NCI-H1694 treated with DMSO at 0.1 percent for 48 hours (cell line): ENCODE data around the gene HOXA11.

Source experiments
- DNase-seq: peaks from one replicate; lab custom pipeline; 2025; lab: John Stamatoyannopoulos, UW

Gene HOXA11

DNA sequence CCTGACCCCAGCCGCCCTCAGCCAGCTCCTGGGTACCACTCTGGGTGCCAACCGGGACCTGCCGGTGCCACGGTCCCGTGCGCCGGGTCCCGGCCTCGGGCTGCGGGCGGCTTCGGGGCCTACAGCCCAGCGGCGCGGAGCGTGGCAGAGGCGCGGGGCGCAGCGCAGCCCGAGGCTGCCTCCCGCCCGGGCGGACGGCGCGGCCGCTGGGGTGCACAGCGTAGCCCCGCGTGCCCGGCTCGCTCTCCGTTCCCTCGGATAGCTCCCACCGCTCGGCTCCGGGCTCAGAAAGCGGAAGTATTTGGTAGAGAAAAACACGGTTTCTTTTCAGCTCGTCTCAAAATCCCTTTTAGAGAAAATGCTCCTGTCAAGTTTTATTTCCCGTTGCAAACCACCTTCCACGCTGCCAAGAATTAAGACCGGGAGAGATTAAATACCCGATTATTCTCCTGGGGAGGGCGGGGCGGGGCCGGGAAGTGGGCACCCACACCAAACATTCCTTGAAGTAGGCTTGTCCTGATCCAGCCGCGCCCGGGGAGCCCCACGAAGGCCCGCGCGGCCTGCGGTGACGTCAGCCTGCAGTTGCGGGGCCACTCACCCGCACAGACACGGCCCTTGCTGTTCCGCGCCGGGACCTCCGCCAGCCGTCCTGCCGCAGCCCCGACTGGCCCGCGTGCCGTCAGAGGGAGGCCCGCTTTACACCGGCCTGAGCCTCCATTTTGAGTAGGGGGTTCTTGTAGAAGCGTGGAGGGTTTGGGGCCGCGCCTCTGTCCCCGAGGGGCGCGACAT lies 7.7 kb upstream of the HOXA11 start:
- no peak for DNase-seq

DNA sequence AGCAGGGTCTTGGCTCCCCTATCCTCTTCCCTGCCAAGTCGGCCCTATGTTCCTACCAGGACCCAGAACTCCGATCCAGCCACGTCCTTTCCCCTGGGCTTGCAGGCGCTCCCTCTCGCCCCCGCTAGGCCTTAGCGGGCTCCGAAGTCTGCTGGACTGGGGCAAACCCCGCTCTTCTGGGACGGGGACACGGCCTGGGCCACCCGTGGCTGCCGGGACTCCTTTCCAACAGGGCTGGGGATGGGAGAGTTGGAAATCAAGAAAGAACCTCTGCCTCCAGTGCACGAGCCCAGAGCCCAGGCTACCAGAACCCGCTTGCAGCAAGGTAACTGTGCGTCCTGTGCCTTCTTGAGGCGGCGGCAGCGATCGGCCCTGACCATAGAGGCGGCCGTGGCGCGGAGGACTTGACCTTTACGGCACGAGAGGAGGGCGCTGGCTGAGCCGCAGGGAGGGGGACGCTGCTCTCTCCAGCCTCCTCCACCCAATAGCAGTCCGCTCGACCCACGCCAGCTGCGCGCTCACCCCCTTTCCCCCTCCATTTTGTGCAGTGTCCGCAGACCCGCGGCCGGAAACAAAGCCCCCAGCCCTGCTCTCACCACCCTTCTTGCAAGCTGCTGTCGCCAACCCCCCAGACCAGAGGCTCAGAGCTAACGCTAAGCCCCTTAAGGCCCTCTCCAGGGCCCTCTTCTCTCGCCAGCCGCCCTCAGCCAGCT lies 7.0 kb upstream of the HOXA11 start:
- no peak for DNase-seq

DNA sequence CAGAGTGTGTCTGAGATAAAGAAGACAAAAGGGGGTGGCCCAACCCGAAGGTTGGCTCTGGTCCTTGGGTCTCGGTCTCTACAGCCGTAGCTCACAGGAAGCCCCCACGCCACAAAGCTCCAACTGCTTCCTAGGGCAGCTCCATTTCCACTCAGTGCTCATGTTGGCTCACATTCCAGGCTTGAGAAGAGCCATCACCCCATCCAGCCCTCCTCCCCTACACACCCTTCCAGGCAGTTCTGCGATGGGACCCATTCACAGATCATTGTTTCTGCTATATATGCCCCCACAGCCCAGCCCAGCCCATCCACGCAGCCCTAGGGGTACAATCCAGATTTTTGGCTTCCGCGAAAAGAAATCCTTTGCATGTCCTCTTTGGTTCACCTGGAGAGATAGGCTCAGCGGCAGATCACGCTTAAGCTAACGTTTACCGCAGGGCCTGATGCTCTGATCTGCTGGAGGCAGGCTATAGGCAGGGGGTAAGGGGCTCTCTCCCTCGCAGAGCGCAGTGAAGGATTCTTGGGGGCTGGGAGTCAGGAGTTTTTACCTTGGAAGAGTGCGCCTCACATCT lies 6.2 kb upstream of the HOXA11 start:
- DNase-seq = no peak

DNA sequence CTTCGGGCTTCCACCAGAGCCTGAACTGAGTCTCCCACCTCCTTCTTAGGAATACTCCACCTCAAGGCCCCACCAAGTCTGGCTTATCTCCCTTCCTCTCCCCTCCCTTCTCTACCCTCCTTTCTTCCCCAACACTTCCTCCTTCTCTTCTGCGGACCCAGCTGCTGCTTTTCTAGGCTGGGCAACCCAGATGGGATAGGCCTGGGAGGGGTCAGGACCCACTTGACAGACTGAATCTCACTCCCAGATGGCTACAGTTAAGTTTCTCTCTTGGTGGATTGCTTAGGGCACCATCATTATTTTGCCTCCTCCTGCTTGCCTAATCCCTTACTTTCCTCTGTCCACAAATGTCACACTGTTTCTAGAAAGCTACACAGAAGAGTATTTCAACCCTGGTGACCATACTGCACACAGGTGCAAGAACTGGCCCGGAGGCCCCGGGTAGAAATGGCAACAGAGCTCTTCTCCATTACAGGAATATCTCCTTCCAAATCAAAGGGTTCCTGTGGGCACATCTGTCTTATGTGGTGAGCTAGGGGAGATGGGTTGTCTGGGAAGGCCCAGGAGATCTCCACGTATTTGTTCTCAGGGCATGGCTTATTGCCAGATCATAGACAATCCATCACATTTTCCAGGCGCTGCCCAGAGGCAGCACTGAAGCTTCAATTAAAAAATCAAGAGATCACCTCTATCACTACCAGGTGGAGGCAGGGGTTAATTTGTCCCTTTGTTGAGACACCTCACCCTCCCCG lies 5.1 kb upstream of the HOXA11 start:
- DNase-seq = no peak

- no peak for DNase-seq
These were observed 4.4 kb upstream of the HOXA11 start for GRCh38 chr7:27189295-27189996.

GRCh38 chr7:27188386-27189294 lies 3.6 kb upstream of the HOXA11 start:
- no peak for DNase-seq

DNA sequence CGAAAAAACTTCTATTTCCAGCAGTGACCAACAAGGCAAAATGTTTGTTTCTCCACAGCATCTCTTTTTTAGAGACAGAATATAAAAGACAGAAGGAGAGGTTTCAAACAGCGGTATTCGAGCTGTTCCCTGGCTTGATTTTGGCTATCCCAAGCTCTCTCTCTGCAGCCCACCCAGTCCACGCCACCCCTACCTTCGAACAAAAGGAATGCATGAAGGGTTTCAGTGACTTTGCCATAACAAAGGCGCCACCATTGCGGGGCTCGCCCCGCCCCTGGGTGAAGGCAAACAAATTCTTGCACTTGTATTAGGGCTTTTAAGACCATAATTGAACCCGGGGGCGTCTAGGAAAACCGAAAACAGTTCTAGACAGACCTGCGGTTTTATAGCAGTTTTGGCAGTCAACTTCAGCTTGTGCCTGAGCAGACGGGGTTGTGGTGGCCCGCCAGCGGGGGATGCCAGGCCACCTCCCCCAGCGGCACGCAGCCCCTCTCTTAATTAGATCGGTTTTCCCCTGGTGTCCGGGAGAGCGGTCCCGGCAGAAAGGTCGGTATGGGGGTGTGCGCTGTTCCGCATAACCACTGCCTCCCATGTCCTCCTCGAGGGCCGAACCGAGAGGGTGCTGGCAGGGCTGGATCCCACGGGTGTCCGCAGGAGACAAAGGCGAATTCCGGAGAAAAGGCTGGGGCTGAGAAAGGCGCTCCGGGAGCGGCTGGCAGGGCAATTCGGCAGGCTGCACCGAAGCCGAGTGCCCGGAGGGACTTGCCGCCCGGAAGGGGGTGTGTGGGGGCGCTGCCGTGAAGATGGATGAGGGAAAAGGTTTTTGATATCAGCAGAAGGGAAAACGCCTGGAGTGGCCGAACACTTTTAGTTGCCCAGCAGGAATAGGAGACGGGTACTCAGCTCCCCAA lies 2.7 kb upstream of the HOXA11 start:
- no peak for DNase-seq

GRCh38 chr7:27186668-27187474 lies 1.8 kb upstream of the HOXA11 start:
- no peak for DNase-seq

- no peak for DNase-seq
These were observed 1.0 kb upstream of the HOXA11 start for GRCh38 chr7:27185854-27186667.

- DNase-seq = no peak
These were observed 557 bp downstream of the HOXA11 start for GRCh38 chr7:27184337-27185012.

DNA sequence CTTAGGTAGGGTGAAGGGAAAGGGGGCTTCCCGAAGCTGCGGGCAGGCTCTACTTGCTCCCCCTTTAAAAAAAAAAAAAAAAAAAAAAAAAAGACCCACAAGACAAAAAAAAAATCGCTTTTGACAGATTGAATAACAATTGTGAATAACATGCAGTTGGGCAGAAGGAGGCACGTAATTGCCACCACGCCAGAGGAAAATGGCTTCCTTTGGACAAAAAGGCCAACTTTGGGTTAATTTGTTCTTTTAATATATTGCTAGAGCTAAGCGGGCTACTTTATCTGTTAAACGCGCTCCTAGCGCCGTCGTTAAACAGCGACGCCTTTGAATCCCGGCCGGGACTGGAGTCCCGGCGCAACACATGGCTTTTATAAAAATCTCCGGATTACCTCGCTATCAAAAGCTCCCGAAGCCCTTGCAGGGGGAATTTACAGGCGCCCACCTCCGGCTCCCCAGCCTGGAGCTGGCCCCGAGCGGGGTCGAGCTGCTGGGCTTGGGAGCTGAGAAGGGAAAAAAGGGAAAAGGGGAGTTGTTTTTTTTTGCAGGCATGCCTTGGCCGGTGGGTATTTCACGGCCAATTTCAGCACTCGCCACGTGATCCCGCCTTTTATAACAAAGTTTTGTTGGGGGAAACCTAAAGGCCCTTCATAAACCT lies 1.2 kb downstream of the HOXA11 start:
- no peak for DNase-seq

- no peak for DNase-seq
These were observed 2.0 kb downstream of the HOXA11 start for GRCh38 chr7:27182861-27183681.

DNA sequence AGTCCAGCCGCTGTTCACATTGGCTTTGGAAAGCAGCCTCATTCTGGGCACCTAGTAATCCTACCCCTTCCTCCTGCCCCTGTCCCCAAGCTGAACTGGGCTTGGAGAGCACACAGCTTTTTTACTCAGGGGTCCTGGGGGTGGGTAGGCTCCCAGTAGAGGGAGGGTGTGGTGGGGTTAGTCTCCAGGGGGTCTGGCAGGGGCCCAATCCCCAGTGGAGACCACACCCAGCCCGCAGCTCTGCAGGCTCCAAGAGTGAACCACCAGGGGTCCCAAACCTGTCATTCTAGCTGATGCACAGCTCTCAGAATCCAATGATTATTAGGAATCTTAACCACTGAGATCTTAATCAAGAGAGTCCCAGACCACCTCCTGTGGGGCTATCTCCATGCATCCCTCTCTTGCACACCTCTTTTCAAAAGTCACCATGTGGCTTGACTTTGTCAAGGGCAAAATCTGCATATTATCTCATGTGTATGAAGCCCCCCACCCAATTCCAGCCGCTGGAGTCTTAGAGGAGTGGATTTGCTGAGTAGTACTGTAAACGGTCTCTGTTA lies 2.7 kb downstream of the HOXA11 start:
- DNase-seq = no peak

DNA sequence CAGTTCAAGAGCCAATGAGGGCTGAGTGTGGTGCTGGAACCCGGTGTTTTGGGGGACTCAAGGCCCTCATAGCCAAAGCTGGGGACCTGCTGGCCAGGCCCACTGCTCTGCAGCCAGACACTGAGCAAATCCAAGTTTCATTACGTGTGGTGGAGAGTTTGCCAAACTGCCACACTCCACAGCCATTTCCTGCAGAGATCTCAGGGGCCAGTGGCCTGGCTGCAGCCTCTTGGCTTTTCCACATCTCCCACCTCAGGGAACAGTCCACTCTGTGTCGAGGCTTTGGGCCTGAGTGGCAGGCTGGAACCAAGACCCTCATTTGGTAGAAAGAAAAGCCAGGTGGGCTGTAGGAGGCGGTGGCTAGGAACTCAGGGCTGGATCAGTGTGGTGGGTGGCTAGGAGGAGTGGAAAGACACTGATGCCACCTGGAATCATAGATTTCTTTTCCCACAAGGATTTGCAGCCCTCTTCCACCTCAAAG lies 3.2 kb downstream of the HOXA11 start:
- DNase-seq = no peak
